Chondrocyte (in vitro differentiated cells): Measurements from ENCODE around the gene IL1B. TPM values are rescaled to one million over a fixed set of nuclear protein-coding genes. Genes with fewer than 3 reads are reported as not detected.
"Not testable (repeated sequence)": the region's sequence is repeated elsewhere in the genome, so short reads cannot be mapped to it uniquely, and the experiment has no call there.

Experiments
- DNase-seq: peaks from one replicate; pipeline ENCODE4 v3.0.0; 2021; ENCODE audit warnings: mixed read lengths, low spot score
- H3K27ac Mint-ChIP-seq: one replicate; pipeline ENCODE4 v1.8.0; 2021; ENCODE audit warnings: mild to moderate bottlenecking, moderate library complexity, mixed read lengths; ENCODE audit not compliant: unreplicated experiment
- H3K27me3 Mint-ChIP-seq: 2 replicates; pipeline ENCODE4 v1.8.0; 2021; ENCODE audit warnings: low read depth, mixed read lengths
- H3K36me3 Mint-ChIP-seq: 2 replicates; pipeline ENCODE4 v1.8.0; 2021; ENCODE audit warnings: low read depth, mixed read lengths
- H3K4me1 Mint-ChIP-seq: 2 replicates; pipeline ENCODE4 v1.8.0; 2021; ENCODE audit warnings: low read depth, mild to moderate bottlenecking, mixed read lengths
- H3K4me3 Mint-ChIP-seq: one replicate; pipeline ENCODE4 v1.8.0; 2021; ENCODE audit warnings: mild to moderate bottlenecking, moderate library complexity, mixed read lengths; ENCODE audit not compliant: unreplicated experiment
- H3K9me3 Mint-ChIP-seq: 2 replicates; pipeline ENCODE4 v1.8.0; 2021; ENCODE audit warnings: low read depth, mixed read lengths
- total RNA-seq: library from RNA; stranded (reverse); gene quantifications from 3 replicates; pipeline ENCODE4 v1.2.1, GENCODE V29; 2021
- TF ChIP-seq, protein P1 (sequence below): fragments of 200-600 bp; sonication (generic); IDR thresholded peaks from 2 replicates; pipeline ENCODE4 v1.5.0; 2021; ENCODE audit warnings: antibody characterized with exemption, mild to moderate bottlenecking, moderate library complexity

The IL1B gene
- total RNA-seq, 1 donor from 2014 or later = not detected

DNA sequence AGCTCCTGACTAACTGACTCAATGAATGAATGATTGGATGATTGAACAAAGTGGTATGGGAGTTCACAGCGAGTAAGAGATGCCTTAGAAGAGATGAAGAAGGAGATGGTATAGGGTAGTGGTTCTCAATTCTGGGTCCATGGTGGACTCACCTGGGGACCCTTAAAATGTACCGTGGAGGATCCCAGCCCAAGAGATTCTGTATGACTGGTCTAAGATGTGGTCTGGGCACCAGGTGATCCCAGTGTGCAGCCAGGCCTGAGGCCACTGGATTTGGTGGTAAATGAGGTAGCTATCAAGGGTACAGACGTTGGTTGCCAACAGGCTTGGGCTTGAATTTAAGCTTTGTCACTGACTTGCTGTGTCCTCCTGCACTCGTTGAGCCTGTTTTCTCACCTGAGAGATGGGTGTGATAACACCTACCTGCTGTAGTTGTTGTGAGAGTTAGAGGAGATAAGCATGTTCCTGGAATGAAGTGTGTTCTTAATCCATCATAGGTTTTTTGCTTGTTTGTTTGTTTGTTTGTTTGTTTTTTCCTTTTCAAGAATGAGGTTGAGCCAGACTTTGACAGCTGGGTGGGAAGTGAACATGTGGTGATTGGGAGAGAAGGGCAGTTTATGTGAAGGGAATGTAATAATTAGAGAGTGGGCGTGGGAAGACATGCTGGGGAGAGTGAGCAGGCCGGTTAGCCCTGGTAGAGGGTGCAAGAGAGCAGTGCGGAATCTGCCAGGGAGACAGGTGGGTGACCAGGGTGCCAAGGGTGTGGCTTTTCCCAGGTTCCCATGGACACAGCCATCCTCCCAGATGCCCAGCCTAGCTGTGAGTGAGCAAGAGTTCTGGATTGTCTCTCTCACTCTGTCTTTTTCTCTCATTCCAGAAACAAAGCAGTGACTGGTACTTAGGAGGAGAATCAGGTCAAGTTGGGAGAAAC is 31.4 kb upstream of the IL1B start:
- Mint-ChIP-seq H3K4me1 (peaks cover 11% of the 10 kb centered on the region), H3K27me3 (no peaks in the 10 kb centered on the region), H3K27ac (no peak overlapping the region), H3K36me3 (no peaks in the 10 kb centered on the region), H3K4me3 (no peak overlapping the region), H3K9me3 (peaks cover 23% of the 10 kb centered on the region)
- DNase-seq = no peak
- TF ChIP-seq, protein P1, sequence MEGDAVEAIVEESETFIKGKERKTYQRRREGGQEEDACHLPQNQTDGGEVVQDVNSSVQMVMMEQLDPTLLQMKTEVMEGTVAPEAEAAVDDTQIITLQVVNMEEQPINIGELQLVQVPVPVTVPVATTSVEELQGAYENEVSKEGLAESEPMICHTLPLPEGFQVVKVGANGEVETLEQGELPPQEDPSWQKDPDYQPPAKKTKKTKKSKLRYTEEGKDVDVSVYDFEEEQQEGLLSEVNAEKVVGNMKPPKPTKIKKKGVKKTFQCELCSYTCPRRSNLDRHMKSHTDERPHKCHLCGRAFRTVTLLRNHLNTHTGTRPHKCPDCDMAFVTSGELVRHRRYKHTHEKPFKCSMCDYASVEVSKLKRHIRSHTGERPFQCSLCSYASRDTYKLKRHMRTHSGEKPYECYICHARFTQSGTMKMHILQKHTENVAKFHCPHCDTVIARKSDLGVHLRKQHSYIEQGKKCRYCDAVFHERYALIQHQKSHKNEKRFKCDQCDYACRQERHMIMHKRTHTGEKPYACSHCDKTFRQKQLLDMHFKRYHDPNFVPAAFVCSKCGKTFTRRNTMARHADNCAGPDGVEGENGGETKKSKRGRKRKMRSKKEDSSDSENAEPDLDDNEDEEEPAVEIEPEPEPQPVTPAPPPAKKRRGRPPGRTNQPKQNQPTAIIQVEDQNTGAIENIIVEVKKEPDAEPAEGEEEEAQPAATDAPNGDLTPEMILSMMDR = no peak

DNA sequence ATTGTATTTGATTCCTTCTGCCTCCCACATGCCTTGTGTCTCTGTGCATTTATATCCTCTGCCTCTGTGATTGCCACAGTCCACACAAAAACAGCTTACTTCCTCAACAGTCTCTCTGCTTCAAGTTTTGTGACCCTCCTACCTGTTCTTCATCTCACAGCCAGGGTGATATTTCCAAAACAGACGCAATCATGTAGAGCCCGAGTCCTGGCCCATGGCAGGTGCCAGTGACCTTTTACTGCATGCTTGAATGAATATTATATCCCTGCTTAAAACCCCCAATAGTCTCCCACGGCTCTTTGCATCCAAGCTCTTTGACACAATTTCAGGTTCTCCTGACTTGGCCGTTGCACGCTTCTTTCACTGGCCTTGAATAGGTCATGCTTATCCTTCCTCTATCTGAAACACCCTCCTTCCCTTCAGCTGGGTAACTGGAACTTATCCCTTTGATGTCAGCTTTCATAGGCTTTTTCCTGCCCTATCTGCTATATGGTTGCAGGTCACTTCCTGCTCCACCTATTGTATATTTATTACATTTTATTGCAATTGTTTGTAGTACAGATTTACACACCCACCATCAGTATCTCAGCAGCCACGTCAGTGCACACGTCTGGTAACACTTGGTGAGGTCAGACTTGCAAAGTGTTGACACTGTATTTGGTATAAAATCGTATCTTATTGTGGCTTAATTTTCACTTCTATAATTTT is 29.7 kb upstream of the IL1B start:
- Mint-ChIP-seq H3K4me1 (peaks cover 11% of the 10 kb centered on the region), H3K4me3 (no peak overlapping the region), H3K27me3 (no peaks in the 10 kb centered on the region), H3K9me3 (peaks cover 20% of the 10 kb centered on the region), H3K27ac (no peak overlapping the region), H3K36me3 (peaks cover 1% of the 10 kb centered on the region)
- DNase-seq = no peak
- TF ChIP-seq, protein P1 = no peak

DNA sequence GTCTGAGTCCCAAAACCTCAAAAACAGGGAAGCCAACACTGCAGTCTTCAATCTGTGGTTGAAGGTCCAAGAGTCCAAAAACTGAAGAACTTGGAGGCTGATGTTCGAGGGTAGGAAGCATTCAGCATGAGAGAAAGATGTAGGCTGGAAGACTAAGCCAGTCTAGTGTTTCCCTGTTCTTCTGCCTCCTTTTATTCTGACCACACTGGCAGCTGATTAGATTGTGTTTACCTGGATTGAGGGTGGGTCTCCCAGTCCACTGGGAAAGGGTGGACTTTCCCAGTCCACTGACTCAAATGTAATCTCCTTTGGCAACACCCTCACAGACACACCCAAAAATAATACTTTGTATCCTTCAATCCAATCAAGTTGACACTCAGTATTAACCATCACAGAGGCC is 27.5 kb upstream of the IL1B start:
- Mint-ChIP-seq H3K27me3 (no peaks in the 10 kb centered on the region), H3K36me3 (peaks cover 5% of the 10 kb centered on the region), H3K9me3 (peaks cover 27% of the 10 kb centered on the region), H3K27ac (no peak overlapping the region), H3K4me1 (peaks cover 2% of the 10 kb centered on the region), H3K4me3 (no peak overlapping the region)
- TF ChIP-seq, protein P1 = no peak
- no peak for DNase-seq

DNA sequence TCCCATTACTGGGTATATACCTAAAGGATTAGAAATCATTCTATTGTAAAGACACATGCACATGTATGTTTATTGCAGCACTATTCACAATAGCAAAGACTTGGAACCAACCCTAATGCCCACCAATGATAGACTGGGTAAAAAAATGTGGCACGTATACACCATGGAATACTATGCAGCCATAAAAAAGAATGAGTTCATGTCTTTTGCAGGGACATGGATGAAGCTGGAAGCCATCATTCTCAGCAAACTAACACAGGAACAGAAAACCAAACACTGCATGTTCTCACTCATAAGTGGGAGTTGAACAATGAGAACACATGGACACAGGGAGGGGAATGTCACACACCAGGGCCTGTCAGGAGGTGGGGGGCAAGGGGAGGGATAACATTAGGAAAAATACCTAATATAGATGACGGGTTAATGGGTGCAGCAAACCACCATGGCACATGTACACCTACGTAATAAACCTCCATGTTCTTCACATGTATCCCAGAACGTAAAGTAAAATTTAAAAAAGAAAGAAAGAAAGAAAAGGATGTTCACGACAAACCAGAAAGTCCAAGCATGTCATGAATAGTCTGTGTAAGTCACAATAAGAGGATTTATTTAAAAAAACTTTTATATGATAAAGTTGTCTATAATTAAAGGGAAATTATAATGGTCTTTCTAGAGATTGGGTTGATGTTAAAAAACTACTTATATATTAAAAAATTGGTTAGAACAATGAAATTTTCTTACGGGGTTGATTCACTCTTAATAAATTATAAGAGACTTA is 23.0 kb upstream of the IL1B start:
- H3K36me3 Mint-ChIP-seq, H3K4me1 Mint-ChIP-seq, DNase-seq, H3K4me3 Mint-ChIP-seq, H3K27me3 Mint-ChIP-seq, H3K27ac Mint-ChIP-seq: not testable (repeated sequence)
- H3K9me3 Mint-ChIP-seq = peaks cover 28% of the 10 kb centered on the region

DNA sequence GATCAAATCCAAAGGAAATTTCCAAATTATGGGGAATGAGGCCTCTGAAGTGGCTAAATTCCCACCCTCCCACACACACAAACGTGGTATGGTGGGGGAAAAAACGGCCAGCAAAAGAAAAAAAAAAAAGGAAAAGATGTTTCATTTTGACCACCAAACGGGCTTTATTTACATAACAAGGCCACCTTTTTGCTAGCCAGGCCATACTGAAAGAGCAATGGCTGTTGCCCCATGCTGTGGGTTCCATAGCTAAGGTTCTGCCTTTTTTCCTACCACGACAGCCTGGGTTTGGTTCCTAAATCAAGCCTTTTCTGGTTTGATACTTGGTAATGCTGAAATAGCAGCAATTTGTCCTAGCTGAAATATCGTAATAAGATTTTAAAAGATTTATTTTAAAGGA is 14.0 kb upstream of the IL1B start:
- no peak for DNase-seq
- Mint-ChIP-seq H3K36me3 (no peaks in the 10 kb centered on the region), H3K4me3 (no peak overlapping the region), H3K4me1 (peaks cover 3% of the 10 kb centered on the region), H3K9me3 (no peaks in the 10 kb centered on the region), H3K27ac (no peak overlapping the region), H3K27me3 (no peaks in the 10 kb centered on the region)
- TF ChIP-seq, protein P1 = no peak
